Spleen (tissue), 11 donors: ENCODE data around the gene RNF19B. TPM values are rescaled to one million over a fixed set of nuclear protein-coding genes. Genes with fewer than 3 reads are reported as not detected.

Source experiments
- DNase-seq: peaks from one replicate; pipeline ENCODE4 v3.0.0-alpha.2; 2020
- H3K27ac ChIP-seq, 8 donors: fragments of 200-600 bp; sonication (generic) in 7 of 8; 1 replicate in 4 of 8; 2 replicates in 4 of 8; pipeline versions ENCODE4 v1.5.0 to v1.8.0; 2016 to 2021; ENCODE audit warnings: inconsistent platforms in 4 of 8, mild to moderate bottlenecking in 4 of 8, moderate library complexity in 1 of 8
- H3K27me3 ChIP-seq, 7 donors: fragments of 200-600 bp; sonication (generic) in 6 of 7; replicated peaks in 1 of 7; 1 replicate in 4 of 7; 2 replicates in 3 of 7; pipeline versions ENCODE4 v1.5.0 to v1.8.0; 2016 to 2021; ENCODE audit warnings: inconsistent platforms in 3 of 7, mild to moderate bottlenecking in 1 of 7
- H3K36me3 ChIP-seq, 6 donors: fragments of 200-600 bp; sonication (generic) in 5 of 6; 1 replicate in 4 of 6; 2 replicates in 2 of 6; pipeline versions ENCODE4 v1.5.0 to v1.8.0; 2016 to 2021; ENCODE audit warnings: inconsistent platforms in 2 of 6
- H3K4me1 ChIP-seq, 6 donors: fragments of 200-600 bp; sonication (generic) in 5 of 6; 1 replicate in 3 of 6; 2 replicates in 3 of 6; pipeline versions ENCODE4 v1.5.0 to v1.8.0; 2016 to 2021; ENCODE audit warnings: inconsistent platforms in 3 of 6
- H3K4me3 ChIP-seq, 8 donors: fragments of 200-600 bp; sonication (generic) in 7 of 8; 1 replicate in 4 of 8; 2 replicates in 4 of 8; pipeline versions ENCODE4 v1.5.0 to v1.8.0; 2016 to 2021; ENCODE audit warnings: inconsistent platforms in 4 of 8, mild to moderate bottlenecking in 4 of 8, moderate library complexity in 2 of 8
- H3K9me3 ChIP-seq, 8 donors: fragments of 200-600 bp; sonication (generic) in 7 of 8; 1 replicate in 4 of 8; 2 replicates in 4 of 8; pipeline versions ENCODE4 v1.5.0 to v1.8.0; 2016 to 2021; ENCODE audit warnings: inconsistent platforms in 4 of 8
- POLR2A ChIP-seq, 3 donors: fragments of 450-650 bp; IDR thresholded peaks; one replicate each; pipeline ENCODE4 v1.5.1; 2017; ENCODE audit warnings: antibody characterized with exemption in 3 of 3, mild to moderate bottlenecking in 1 of 3
- POLR2AphosphoS5 ChIP-seq, 3 donors: sonication (generic); formaldehyde crosslinking; IDR thresholded peaks; one replicate each; pipeline ENCODE4 v1.5.1; 2017; ENCODE audit warnings: antibody characterized with exemption in 3 of 3
- WGBS, 5 donors: extraction: QIAGEN DNeasy Blood & Tissue Kit in 3 of 5; methylation state at CpG; one replicate each; pipeline versions ENCODE4 v1.1.5 to v1.1.7; 2013 to 2018; 5-methylcytosine and 5-hydroxymethylcytosine counted together
- intact Hi-C: fragments of 100-400 bp; cut with DNase I; formaldehyde crosslinking; loops from one replicate; pipeline ENCODE4 v1.15.0; 2023; ENCODE audit warnings: low total_unique reads
- polyA plus RNA-seq, 3 donors: library from polyadenylated mRNA; stranded (reverse); fragments of 200-250 nt; gene quantifications; one replicate each; pipeline ENCODE4 v1.2.1, GENCODE V29; 2013
- total RNA-seq, 7 donors: library from RNA; depleted of rRNA in 3 of 7; stranded (reverse); fragments of >200 nt in 3 of 7; fragmentation: NEBNext Ultra II Directional in 4 of 7; extraction: Animal tissue kit (Norgen Biotek cat#: 25700) in 4 of 7; gene quantifications; one replicate each; pipeline versions ENCODE4 v1.1.0 to v1.2.1, GENCODE V29; 2016 to 2021
- TF ChIP-seq, protein P1 (sequence below), 11 experiments: fragments of 200-600 bp in 7 of 11; fragments of 450-650 bp in 4 of 11; sonication (generic) in 4 of 11; IDR thresholded peaks in 8 of 11; conservative IDR thresholded peaks in 3 of 11; 1 replicate in 7 of 11; 2 replicates in 4 of 11; pipeline versions ENCODE4 v1.4.0 to v1.8.0; 2016 to 2021; ENCODE audit warnings: antibody characterized with exemption in 11 of 11, inconsistent platforms in 4 of 11, mild to moderate bottlenecking in 1 of 11
- donor health status: healthy with polysubstance abuse.
- donor health status: DM: no; HTN: no; CAD: no; lungs with moderate emphysema.
- donor health status: DM: no; HTN: no; CAD: no.
- donor health status: Bipolar disorder and iron deficiency.
- donor health status: healthy.
- donor health status: DM: no; HTN: no; CAD: no.
- donor health status: DM: yes; HTN: yes; CAD: no.

The RNF19B gene
- total and polyA plus RNA-seq, 10 donors, result 3.6 to 38.4 (median 25.6) TPM

DNA sequence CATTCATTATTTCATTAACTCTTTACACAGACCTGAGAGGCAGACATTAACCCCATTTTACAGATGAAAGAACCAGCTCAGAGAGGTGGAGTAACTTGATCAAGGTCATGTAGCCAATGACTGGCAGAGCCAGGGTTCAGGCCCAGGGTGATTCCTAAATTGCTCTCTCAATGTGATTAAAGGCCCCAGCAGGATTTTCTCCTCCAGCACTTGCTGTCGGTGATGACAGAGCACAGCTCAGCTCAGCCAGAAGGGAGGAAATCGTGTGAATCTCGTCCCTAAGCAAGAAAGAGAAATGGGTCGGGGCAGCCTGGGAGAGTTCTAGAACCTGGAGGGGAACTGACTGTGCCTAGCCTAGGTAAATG lies 19.5 kb upstream of the RNF19B start:
- 61 to 79% (median 71%) methylated on average over 4 of the region's 4 CpGs for WGBS, 5 donors
- peak overlapping the region in 5 of 8 donors; percentile 8 to 69 (median 45) for H3K27ac ChIP-seq
- DNase-seq, result no peak

DNA sequence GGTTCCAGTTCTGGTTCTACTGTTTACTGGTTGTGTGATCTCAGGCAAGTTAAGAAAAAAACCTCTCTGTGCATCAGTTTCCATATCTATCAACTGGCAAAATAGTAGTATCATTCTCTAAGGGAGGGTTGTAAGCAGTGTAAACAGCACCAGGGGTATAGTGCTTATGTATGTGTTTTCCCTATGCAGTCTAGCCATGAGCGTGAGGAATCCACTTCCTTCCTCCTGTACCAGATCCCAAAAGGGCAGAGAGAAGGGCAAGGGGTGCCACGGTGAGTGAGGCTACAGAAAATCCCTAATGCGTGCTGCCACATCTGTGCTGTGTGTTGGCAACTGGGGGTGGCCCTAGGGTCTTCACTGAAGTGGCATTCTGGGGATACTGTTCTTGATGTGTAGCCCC lies 18.4 kb upstream of the RNF19B start:
- peak overlapping the region in 3 of 8 donors; percentile 92 to 94 (median 93) for H3K27ac ChIP-seq

More for the DNA sequence above, 19.5 kb upstream of the RNF19B start:
- Histone ChIP-seq H3K27me3 (no peaks in the 10 kb centered on the region), H3K4me3 (no peak overlapping the region), H3K9me3 (no peaks in the 10 kb centered on the region), H3K4me1 (peaks cover 19 to 68% (median 55%) of the 10 kb centered on the region in 6 donors), H3K36me3 (no peaks in the 10 kb centered on the region)
- intact Hi-C loops, result no loop called here
- TF ChIP-seq POLR2AphosphoS5 (IDR thresholded peaks at IDR 0.05), result no peak
- TF ChIP-seq, protein P1, sequence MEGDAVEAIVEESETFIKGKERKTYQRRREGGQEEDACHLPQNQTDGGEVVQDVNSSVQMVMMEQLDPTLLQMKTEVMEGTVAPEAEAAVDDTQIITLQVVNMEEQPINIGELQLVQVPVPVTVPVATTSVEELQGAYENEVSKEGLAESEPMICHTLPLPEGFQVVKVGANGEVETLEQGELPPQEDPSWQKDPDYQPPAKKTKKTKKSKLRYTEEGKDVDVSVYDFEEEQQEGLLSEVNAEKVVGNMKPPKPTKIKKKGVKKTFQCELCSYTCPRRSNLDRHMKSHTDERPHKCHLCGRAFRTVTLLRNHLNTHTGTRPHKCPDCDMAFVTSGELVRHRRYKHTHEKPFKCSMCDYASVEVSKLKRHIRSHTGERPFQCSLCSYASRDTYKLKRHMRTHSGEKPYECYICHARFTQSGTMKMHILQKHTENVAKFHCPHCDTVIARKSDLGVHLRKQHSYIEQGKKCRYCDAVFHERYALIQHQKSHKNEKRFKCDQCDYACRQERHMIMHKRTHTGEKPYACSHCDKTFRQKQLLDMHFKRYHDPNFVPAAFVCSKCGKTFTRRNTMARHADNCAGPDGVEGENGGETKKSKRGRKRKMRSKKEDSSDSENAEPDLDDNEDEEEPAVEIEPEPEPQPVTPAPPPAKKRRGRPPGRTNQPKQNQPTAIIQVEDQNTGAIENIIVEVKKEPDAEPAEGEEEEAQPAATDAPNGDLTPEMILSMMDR (IDR thresholded peaks at IDR 0.05 in 8 of 11, conservative IDR thresholded peaks at IDR 0.05 in 3 of 11), result no peak
- no peak for TF ChIP-seq POLR2A (IDR thresholded peaks at IDR 0.05)

DNA sequence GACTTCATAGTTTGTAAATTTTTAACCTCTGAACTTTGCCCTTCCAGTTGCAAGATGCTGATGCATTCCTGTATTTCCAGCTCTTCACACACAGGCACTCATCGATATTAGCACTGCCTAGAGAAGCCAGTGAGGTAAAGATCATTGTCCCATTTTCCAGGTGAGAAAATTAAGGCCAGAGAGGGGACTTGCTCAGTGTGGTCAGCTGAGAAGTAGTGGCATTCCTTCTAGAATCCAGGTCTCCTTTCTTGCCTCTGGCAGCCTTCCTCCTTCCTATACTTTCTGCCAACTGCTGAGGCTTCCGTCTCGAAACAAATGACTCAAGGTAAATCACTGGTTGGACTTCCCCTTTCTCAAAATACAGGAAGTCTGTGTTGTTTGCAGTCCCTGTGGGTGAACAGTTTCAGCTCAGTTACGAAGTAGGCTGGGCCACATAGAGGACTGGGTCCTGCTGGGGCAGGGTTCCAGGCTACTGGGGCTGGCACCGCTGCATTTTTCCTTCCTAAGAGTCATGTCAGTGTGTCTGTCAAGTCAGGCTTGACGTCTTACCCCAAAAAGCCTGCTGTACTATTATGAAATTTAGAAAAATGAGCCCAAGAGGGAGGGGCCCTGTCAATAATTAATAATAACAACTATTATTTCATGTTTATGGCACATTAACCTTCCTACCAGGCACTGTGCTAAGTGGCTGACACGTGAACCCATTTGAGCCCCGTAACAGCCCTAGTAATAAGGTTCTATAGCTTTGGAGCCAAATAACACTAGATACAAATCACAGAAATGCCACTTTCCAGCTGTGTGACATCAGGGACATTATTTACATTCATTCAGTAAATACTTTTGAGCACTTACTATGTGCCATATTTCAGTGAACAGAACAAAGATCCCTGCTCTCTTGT lies 16.6 kb upstream of the RNF19B start:
- H3K4me1 ChIP-seq, result peaks cover 10 to 56% (median 48%) of the 10 kb centered on the region in 6 donors
- intact Hi-C loops, result no loop called here
- no peaks in the 10 kb centered on the region for H3K27me3 ChIP-seq
- peak in 2 of 3 donors; percentile 81 to 90 for TF ChIP-seq POLR2AphosphoS5 (IDR thresholded peaks at IDR 0.05)
- no peak for TF ChIP-seq POLR2A (IDR thresholded peaks at IDR 0.05)
- no peaks in the 10 kb centered on the region for H3K9me3 ChIP-seq
- peak overlapping the region; percentile 73 to 94 (median 92) for H3K27ac ChIP-seq
- peak overlapping the region in 2 of 8 donors; percentile 13 to 51 for H3K4me3 ChIP-seq
- 8 to 18% (median 13%) methylated on average over 8 of the region's 8 CpGs for WGBS, 5 donors
- DNase-seq, result peak; percentile 85
- no peaks in the 10 kb centered on the region for H3K36me3 ChIP-seq

More for the DNA sequence above, 18.4 kb upstream of the RNF19B start:
- Histone ChIP-seq H3K4me3 (no peak overlapping the region), H3K9me3 (no peaks in the 10 kb centered on the region), H3K27me3 (no peaks in the 10 kb centered on the region), H3K4me1 (peaks cover 10 to 58% (median 48%) of the 10 kb centered on the region in 6 donors), H3K36me3 (no peaks in the 10 kb centered on the region)
- 59 to 75% (median 68%) methylated on average over 3 of the region's 3 CpGs for WGBS, 5 donors
- intact Hi-C loops, result no loop called here
- no peak for DNase-seq
- TF ChIP-seq POLR2AphosphoS5 (IDR thresholded peaks at IDR 0.05) (no peak), POLR2A (IDR thresholded peaks at IDR 0.05) (no peak)
- TF ChIP-seq, protein P1 (IDR thresholded peaks at IDR 0.05 in 8 of 11, conservative IDR thresholded peaks at IDR 0.05 in 3 of 11), result no peak

DNA sequence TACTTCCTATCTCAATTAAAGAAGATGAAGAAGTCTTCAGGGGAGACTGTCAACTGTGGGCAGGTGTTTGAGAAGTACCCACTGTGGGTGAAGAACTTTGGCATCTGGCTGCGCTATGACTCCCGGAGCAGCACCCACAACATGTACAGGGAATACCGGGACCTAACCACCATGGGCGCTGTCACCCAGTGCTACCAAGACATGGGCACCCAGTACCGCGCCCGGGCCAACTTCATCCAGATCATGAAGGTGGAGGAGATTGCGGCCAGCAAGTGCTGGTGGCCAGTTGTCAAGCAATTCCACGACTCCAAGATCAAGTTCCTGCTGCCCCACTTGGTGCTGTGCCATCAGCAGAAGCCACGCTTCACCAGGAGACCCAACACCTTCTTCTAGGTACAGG lies 15.5 kb upstream of the RNF19B start:
- Histone ChIP-seq H3K27me3 (no peaks in the 10 kb centered on the region), H3K9me3 (no peaks in the 10 kb centered on the region), H3K36me3 (no peaks in the 10 kb centered on the region), H3K4me3 (peak overlapping the region in 1 of 8 donors; percentile 51), H3K4me1 (peaks cover 10 to 55% (median 47%) of the 10 kb centered on the region in 6 donors), H3K27ac (peak overlapping the region in 7 of 8 donors; percentile 85 to 94 (median 93))
- intact Hi-C loops, result no loop called here
- 86 to 97% (median 93%) methylated on average over 10 of the region's 10 CpGs for WGBS, 5 donors
- TF ChIP-seq POLR2AphosphoS5 (IDR thresholded peaks at IDR 0.05) (no peak), POLR2A (IDR thresholded peaks at IDR 0.05) (no peak)
- TF ChIP-seq, protein P1 (IDR thresholded peaks at IDR 0.05 in 8 of 11, conservative IDR thresholded peaks at IDR 0.05 in 3 of 11), result no peak
- peak; percentile 79 for DNase-seq
